Mucosa of stomach (tissue), 1 donor: ENCODE measurements around the gene NLGN1.

Experiments
- H3K27me3 ChIP-seq: one replicate; pipeline ENCODE4 v1.7.0; 2013; ENCODE audit warnings: mild to moderate bottlenecking, low read length; ENCODE audit not compliant: control insufficient read depth, insufficient read depth
- H3K36me3 ChIP-seq: one replicate; pipeline ENCODE4 v1.7.0; 2013; ENCODE audit warnings: low read length; ENCODE audit not compliant: control insufficient read depth, insufficient read depth
- H3K4me1 ChIP-seq: one replicate; pipeline ENCODE4 v1.7.0; 2013; ENCODE audit warnings: mild to moderate bottlenecking, low read length; ENCODE audit not compliant: control insufficient read depth, insufficient read depth
- H3K4me3 ChIP-seq: one replicate; pipeline ENCODE4 v1.7.0; 2013; ENCODE audit warnings: low read length
- H3K9ac ChIP-seq: one replicate; pipeline ENCODE4 v1.7.0; 2013; ENCODE audit warnings: mild to moderate bottlenecking, low read length, moderate library complexity
- H3K9me3 ChIP-seq: one replicate; pipeline ENCODE4 v1.7.0; 2013; ENCODE audit warnings: mild to moderate bottlenecking, low read length, moderate library complexity; ENCODE audit not compliant: control insufficient read depth
- donor health status: Pancreatic carcinoma.

Gene NLGN1

GRCh38 chr3:174186377-174186989, 788.9 kb downstream of the NLGN1 start:
- Histone ChIP-seq H3K9me3 (no peaks in the 10 kb centered on the region), H3K4me1 (no peaks in the 10 kb centered on the region), H3K9ac (no peak overlapping the region), H3K4me3 (no peak overlapping the region), H3K36me3 (no peaks in the 10 kb centered on the region), H3K27me3 (no peaks in the 10 kb centered on the region)

GRCh38 chr3:174191380-174191779, 793.8 kb downstream of the NLGN1 start:
- no peak overlapping the region for H3K9ac ChIP-seq

GRCh38 chr3:174191895-174192294, 794.4 kb downstream of the NLGN1 start:
- no peaks in the 10 kb centered on the region for H3K27me3 ChIP-seq

More at GRCh38 chr3:174191380-174191779, 793.8 kb downstream of the NLGN1 start:
- Histone ChIP-seq H3K9me3 (no peaks in the 10 kb centered on the region), H3K36me3 (no peaks in the 10 kb centered on the region), H3K27me3 (no peaks in the 10 kb centered on the region), H3K4me1 (no peaks in the 10 kb centered on the region), H3K4me3 (no peak overlapping the region)

GRCh38 chr3:174192471-174192870, 794.9 kb downstream of the NLGN1 start:
- H3K36me3 ChIP-seq: no peaks in the 10 kb centered on the region
- no peaks in the 10 kb centered on the region for H3K27me3 ChIP-seq
- H3K9ac ChIP-seq: no peak overlapping the region
- no peak overlapping the region for H3K4me3 ChIP-seq
- H3K4me1 ChIP-seq: no peaks in the 10 kb centered on the region
- H3K9me3 ChIP-seq: no peaks in the 10 kb centered on the region

More at GRCh38 chr3:174191895-174192294, 794.4 kb downstream of the NLGN1 start:
- H3K4me3 ChIP-seq: no peak overlapping the region
- no peaks in the 10 kb centered on the region for H3K36me3 ChIP-seq
- H3K4me1 ChIP-seq: no peaks in the 10 kb centered on the region
- H3K9ac ChIP-seq: no peak overlapping the region
- H3K9me3 ChIP-seq: no peaks in the 10 kb centered on the region

GRCh38 chr3:174193604-174194003, 796.1 kb downstream of the NLGN1 start:
- no peaks in the 10 kb centered on the region for H3K36me3 ChIP-seq
- H3K4me1 ChIP-seq: no peaks in the 10 kb centered on the region
- no peaks in the 10 kb centered on the region for H3K27me3 ChIP-seq
- H3K9ac ChIP-seq: no peak overlapping the region
- H3K4me3 ChIP-seq: no peak overlapping the region
- H3K9me3 ChIP-seq: no peaks in the 10 kb centered on the region

- Histone ChIP-seq H3K4me1 (no peaks in the 10 kb centered on the region), H3K9me3 (no peaks in the 10 kb centered on the region), H3K36me3 (no peaks in the 10 kb centered on the region), H3K4me3 (no peak overlapping the region), H3K9ac (no peak overlapping the region), H3K27me3 (no peaks in the 10 kb centered on the region)
Observed at GRCh38 chr3:174197416-174197815, 799.9 kb downstream of the NLGN1 start.

GRCh38 chr3:174198199-174198598, 800.7 kb downstream of the NLGN1 start:
- no peak overlapping the region for H3K9ac ChIP-seq
- no peak overlapping the region for H3K4me3 ChIP-seq
- no peaks in the 10 kb centered on the region for H3K9me3 ChIP-seq
- no peaks in the 10 kb centered on the region for H3K4me1 ChIP-seq
- no peaks in the 10 kb centered on the region for H3K36me3 ChIP-seq
- no peaks in the 10 kb centered on the region for H3K27me3 ChIP-seq

GRCh38 chr3:174199696-174200095, 802.2 kb downstream of the NLGN1 start:
- H3K9ac ChIP-seq: no peak overlapping the region
- H3K4me3 ChIP-seq: no peak overlapping the region
- H3K27me3 ChIP-seq: no peaks in the 10 kb centered on the region
- no peaks in the 10 kb centered on the region for H3K36me3 ChIP-seq
- H3K9me3 ChIP-seq: no peaks in the 10 kb centered on the region
- no peaks in the 10 kb centered on the region for H3K4me1 ChIP-seq

- no peak overlapping the region for H3K4me3 ChIP-seq
- no peaks in the 10 kb centered on the region for H3K4me1 ChIP-seq
- no peaks in the 10 kb centered on the region for H3K9me3 ChIP-seq
- H3K9ac ChIP-seq: no peak overlapping the region
- no peaks in the 10 kb centered on the region for H3K36me3 ChIP-seq
- H3K27me3 ChIP-seq: no peaks in the 10 kb centered on the region
Observed at GRCh38 chr3:174202116-174202515, 804.6 kb downstream of the NLGN1 start.

- H3K4me1 ChIP-seq: no peaks in the 10 kb centered on the region
- no peak overlapping the region for H3K9ac ChIP-seq
- no peaks in the 10 kb centered on the region for H3K27me3 ChIP-seq
- no peaks in the 10 kb centered on the region for H3K9me3 ChIP-seq
- no peaks in the 10 kb centered on the region for H3K36me3 ChIP-seq
- H3K4me3 ChIP-seq: no peak overlapping the region
Observed at GRCh38 chr3:174202561-174202960, 805.0 kb downstream of the NLGN1 start.

- Histone ChIP-seq H3K27me3 (no peaks in the 10 kb centered on the region), H3K4me1 (no peaks in the 10 kb centered on the region), H3K9ac (no peak overlapping the region), H3K36me3 (no peaks in the 10 kb centered on the region), H3K9me3 (no peaks in the 10 kb centered on the region), H3K4me3 (no peak overlapping the region)
Observed at GRCh38 chr3:174204765-174205164, 807.2 kb downstream of the NLGN1 start.

- Histone ChIP-seq H3K9me3 (no peaks in the 10 kb centered on the region), H3K9ac (no peak overlapping the region), H3K4me1 (no peaks in the 10 kb centered on the region), H3K4me3 (no peak overlapping the region), H3K27me3 (no peaks in the 10 kb centered on the region), H3K36me3 (no peaks in the 10 kb centered on the region)
Observed at GRCh38 chr3:174206607-174207192, 809.2 kb downstream of the NLGN1 start.
